Upper lobe of left lung (tissue), 6 donors: ENCODE data around the gene AIFM3. TPM values are rescaled to one million over a fixed set of nuclear protein-coding genes. Genes with fewer than 3 reads are reported as not detected.
"Not testable (repeated sequence)": the region's sequence is repeated elsewhere in the genome, so short reads cannot be mapped to it uniquely, and the experiment has no call there.

Source experiments
- ATAC-seq, 2 donors: fragments of 200-7000 bp; cut with Tn5 transposase; one replicate each; pipeline ENCODE4 v1.9.1; 2022; ENCODE audit warnings: mild to moderate bottlenecking in 2 of 2, moderate library complexity in 2 of 2; ENCODE audit not compliant: low FRiP score in 2 of 2
- DNase-seq, 2 donors: peaks; one replicate each; pipeline ENCODE4 v3.0.0-alpha.2; 2019 to 2020
- H3K27ac ChIP-seq, 4 donors: fragments of 200-600 bp; sonication (generic); one replicate each; pipeline ENCODE4 v1.5.1; 2016 to 2019
- H3K27me3 ChIP-seq, 4 donors: fragments of 200-600 bp; sonication (generic); one replicate each; pipeline ENCODE4 v1.5.1; 2017 to 2019
- H3K36me3 ChIP-seq, 4 donors: fragments of 200-600 bp; sonication (generic); one replicate each; pipeline ENCODE4 v1.5.1; 2016 to 2019
- H3K4me1 ChIP-seq, 4 donors: fragments of 200-600 bp; sonication (generic); one replicate each; pipeline ENCODE4 v1.5.1; 2018 to 2019
- H3K4me3 ChIP-seq, 4 donors: fragments of 200-600 bp; sonication (generic); one replicate each; pipeline ENCODE4 v1.5.1; 2017 to 2019; ENCODE audit warnings: mild to moderate bottlenecking in 2 of 4, moderate library complexity in 1 of 4
- H3K9me3 ChIP-seq, 4 donors: fragments of 200-600 bp; sonication (generic); one replicate each; pipeline ENCODE4 v1.5.1; 2018 to 2019
- EP300 ChIP-seq, 4 donors: sonication (generic); formaldehyde crosslinking; IDR thresholded peaks; one replicate each; pipeline ENCODE4 v1.5.1; 2017; ENCODE audit warnings: antibody characterized with exemption in 4 of 4, control low read depth in 2 of 4
- POLR2A ChIP-seq, 4 donors: fragments of 450-650 bp; IDR thresholded peaks; one replicate each; pipeline ENCODE4 v1.5.1; 2016 to 2017; ENCODE audit warnings: antibody characterized with exemption in 4 of 4, mild to moderate bottlenecking in 2 of 4
- POLR2AphosphoS5 ChIP-seq, 2 donors: sonication (generic); formaldehyde crosslinking; IDR thresholded peaks; one replicate each; pipeline ENCODE4 v1.5.1; 2017; ENCODE audit warnings: antibody characterized with exemption in 2 of 2
- WGBS, 2 donors: methylation state at CpG; one replicate each; pipeline ENCODE4 v1.1.5; 2017 to 2018; 5-methylcytosine and 5-hydroxymethylcytosine counted together
- total RNA-seq, 6 donors: library from RNA; depleted of rRNA in 4 of 6; stranded (reverse); fragments of >200 nt in 4 of 6; gene quantifications; one replicate each; pipeline versions ENCODE4 v1.1.0 to v1.2.1, GENCODE V29; 2016 to 2021
- TF ChIP-seq, protein P1 (sequence below), 6 experiments: fragments of 450-650 bp in 4 of 6; fragments of 200-600 bp in 2 of 6; sonication (generic) in 2 of 6; IDR thresholded peaks; one replicate each; pipeline ENCODE4 v1.5.1; 2016 to 2019; ENCODE audit warnings: antibody characterized with exemption in 6 of 6
- donor health status: DM: no; HTN: no; CAD: no; lungs with moderate emphysema.
- donor health status: DM: no; HTN: yes; CAD: no; lungs with severe emphysema.

The AIFM3 gene
- total RNA-seq, 6 donors from 2014 or later = 4.7 to 9.4 (median 6.6) TPM

DNA sequence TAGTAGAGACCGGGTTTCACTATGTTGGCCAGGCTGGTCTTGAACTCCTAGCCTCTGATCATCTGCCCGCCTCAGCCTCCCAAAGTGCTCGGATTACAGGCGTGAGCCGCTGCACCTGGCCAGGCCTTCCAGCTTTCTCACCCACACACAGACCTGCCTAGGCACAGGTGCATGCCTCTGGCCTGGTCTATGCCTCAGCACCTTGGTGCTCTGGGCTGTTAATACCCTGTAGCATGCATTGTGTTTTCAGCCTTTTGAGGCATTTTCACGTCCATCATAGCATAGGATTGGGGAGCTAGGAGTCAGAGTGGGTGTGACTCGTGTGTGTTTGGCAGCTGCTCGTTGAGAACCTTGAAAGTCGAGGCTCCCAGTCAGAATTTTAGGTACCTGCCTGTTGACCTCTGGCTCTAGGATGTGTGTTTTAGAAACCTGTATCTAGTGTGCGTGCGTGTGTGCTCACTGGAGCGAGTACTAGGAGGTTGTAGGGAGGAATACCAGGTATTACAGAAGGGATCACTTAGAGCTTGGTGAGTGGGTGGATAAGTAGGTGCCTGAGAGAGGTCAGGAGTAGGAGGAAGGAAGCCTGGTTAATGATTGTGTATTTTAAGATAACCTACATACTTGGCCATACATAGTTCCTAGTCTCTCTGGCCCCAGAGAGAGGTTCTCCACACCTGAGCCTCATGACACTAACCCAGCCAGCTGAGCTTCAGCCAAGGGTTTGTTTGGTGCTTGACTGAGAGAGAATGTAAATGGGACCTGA lies 29.8 kb upstream of the AIFM3 start:
- H3K9me3 ChIP-seq = no peaks in the 10 kb centered on the region
- 69 to 73% methylated on average over 12 of the region's 12 CpGs for WGBS, 2 donors
- TF ChIP-seq, protein P1, sequence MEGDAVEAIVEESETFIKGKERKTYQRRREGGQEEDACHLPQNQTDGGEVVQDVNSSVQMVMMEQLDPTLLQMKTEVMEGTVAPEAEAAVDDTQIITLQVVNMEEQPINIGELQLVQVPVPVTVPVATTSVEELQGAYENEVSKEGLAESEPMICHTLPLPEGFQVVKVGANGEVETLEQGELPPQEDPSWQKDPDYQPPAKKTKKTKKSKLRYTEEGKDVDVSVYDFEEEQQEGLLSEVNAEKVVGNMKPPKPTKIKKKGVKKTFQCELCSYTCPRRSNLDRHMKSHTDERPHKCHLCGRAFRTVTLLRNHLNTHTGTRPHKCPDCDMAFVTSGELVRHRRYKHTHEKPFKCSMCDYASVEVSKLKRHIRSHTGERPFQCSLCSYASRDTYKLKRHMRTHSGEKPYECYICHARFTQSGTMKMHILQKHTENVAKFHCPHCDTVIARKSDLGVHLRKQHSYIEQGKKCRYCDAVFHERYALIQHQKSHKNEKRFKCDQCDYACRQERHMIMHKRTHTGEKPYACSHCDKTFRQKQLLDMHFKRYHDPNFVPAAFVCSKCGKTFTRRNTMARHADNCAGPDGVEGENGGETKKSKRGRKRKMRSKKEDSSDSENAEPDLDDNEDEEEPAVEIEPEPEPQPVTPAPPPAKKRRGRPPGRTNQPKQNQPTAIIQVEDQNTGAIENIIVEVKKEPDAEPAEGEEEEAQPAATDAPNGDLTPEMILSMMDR (IDR thresholded peaks at IDR 0.05) = no peak
- no peak for TF ChIP-seq POLR2AphosphoS5 (IDR thresholded peaks at IDR 0.05)
- peak in 2 of 4 donors; percentile 40 to 71 for TF ChIP-seq EP300 (IDR thresholded peaks at IDR 0.05)
- DNase-seq (peak; percentile 33 to 76), ATAC-seq (peak; percentile 71 to 95)
- peak overlapping the region in 2 of 4 donors; percentile 27 to 30 for H3K27ac ChIP-seq
- peaks cover 7 to 40% (median 21%) of the 10 kb centered on the region in 4 donors for H3K36me3 ChIP-seq
- H3K27me3 ChIP-seq = no peaks in the 10 kb centered on the region
- peaks cover 38 to 61% (median 51%) of the 10 kb centered on the region in 4 donors for H3K4me1 ChIP-seq
- H3K4me3 ChIP-seq = no peak overlapping the region

DNA sequence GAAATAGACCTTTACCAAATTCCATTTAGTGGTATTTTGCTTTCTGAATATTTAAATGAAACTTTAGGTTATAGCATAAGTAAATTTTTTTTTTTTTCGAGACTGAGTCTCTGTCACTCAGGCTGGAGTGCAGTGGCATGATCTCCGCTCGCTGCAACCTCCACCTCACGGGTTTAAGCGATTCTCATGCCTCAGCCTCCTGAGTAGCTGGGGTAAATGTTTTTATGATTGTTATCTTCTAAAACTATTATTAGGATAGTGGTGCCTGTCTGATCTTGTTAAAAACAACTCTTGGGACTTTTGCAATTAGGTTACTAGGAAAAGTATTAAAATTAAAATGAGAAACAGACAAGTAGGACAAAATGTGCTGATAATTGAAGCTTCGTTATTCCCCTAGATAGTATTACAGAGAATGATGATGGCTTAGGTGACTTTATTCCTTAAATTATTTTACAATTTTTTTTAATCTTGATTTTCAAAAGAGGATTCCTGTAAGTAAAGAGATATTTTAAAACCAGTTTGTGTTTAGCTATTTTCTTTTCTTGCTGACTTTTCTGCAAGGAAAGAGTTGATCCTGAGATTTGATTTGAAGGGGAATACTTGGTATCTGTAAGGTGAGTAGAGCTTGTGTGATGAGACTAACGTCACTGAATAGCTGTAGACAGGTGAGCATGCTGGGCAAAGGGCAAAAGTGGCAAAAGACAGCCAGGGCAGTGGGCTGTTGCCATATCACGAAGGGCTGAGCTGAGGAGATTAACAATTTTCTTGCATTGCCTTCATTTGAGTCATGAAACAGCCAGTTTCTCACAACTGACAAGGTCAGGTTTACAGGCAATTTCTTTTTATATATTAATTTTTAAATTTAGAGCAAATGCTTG lies 29.0 kb upstream of the AIFM3 start:
- Histone ChIP-seq H3K4me1 (peaks cover 38 to 65% (median 50%) of the 10 kb centered on the region in 4 donors), H3K27ac (peak overlapping the region in 2 of 4 donors; percentile 3 to 30)

DNA sequence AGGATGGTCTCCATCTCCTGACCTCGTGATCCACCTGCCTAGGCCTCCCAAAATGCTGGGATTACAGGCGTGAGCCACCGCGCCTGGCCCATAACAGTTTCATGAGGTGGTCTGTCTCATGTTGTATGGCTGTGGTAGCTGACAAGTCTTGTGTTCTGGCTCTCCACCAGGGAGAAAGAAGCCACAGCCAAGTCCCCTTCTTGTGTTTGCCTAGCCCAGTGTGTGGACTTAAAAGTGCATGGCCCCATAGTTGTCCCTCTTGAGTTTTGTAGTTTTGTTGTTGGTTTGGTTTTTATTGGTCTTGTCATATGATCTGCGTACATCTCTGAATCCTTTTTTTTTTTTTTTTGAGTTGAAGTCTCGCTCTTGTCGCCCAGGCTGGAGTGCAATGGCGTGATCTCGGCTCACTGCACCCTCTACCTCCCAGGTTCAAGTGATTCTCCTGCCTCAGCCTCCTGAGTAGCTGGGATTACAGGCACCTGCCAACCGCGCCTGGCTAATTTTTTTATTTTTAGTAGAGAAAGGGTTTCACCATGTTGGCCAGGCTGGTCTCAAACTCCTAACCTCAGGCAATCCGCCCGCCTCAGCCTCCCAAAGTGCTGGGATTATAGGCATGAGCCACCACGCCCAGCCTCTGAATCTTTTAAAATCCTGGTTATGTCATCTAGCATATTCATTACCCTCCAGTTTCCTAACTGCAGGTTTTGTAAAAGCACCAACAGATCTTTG lies 27.4 kb upstream of the AIFM3 start:
- ATAC-seq, H3K4me3 ChIP-seq, H3K9me3 ChIP-seq, DNase-seq, H3K27me3 ChIP-seq: not testable (repeated sequence)
- 83 to 93% methylated on average over 14 of the region's 14 CpGs for WGBS, 2 donors
- Histone ChIP-seq H3K36me3 (peaks cover 0 to 29% (median 13%) of the 10 kb centered on the region in 4 donors), H3K4me1 (peaks cover 38 to 69% (median 52%) of the 10 kb centered on the region in 4 donors), H3K27ac (peak overlapping the region in 1 of 4 donors; percentile 6)

More for the DNA sequence above, 29.0 kb upstream of the AIFM3 start:
- Histone ChIP-seq H3K36me3 (peaks cover 7 to 40% (median 21%) of the 10 kb centered on the region in 4 donors), H3K27me3 (no peaks in the 10 kb centered on the region), H3K4me3 (no peak overlapping the region), H3K9me3 (no peaks in the 10 kb centered on the region)
- TF ChIP-seq POLR2A (IDR thresholded peaks at IDR 0.05) (no peak), EP300 (IDR thresholded peaks at IDR 0.05) (no peak), POLR2AphosphoS5 (IDR thresholded peaks at IDR 0.05) (no peak)
- TF ChIP-seq, protein P1 (IDR thresholded peaks at IDR 0.05) = no peak
- ATAC-seq = peak in 1 of 2 donors; percentile 19
- DNase-seq = no peak
- WGBS, 2 donors = 68 to 73% methylated on average over 8 of the region's 8 CpGs

DNA sequence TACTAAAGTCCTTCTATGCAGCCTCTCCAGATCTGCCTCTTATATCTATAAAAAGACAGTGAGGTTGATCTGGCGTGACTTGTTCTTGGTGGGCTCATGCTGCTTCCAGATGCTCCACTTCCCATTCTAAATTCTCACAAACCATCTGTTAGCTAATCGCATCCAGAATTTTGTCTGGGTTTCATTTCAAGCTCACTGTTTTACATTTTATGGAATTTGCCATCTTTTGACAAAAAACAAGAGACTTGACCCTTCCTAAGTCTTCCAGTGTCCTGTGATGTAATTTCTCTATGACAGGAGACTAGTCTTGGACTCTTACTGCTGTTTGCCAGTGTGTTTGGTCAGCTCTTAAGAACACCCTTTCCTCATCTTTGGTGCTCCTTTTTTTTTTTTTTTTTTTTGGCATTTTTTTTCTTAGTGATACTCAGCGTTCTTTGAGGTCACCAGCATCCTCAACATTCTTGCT lies 26.8 kb upstream of the AIFM3 start:
- Histone ChIP-seq H3K9me3 (no peaks in the 10 kb centered on the region), H3K27me3 (no peaks in the 10 kb centered on the region), H3K27ac (peak overlapping the region in 1 of 4 donors; percentile 6), H3K4me1 (peaks cover 43 to 72% (median 58%) of the 10 kb centered on the region in 4 donors), H3K4me3 (no peak overlapping the region), H3K36me3 (peaks cover 0 to 23% (median 8%) of the 10 kb centered on the region in 4 donors)
- ATAC-seq (no peak), DNase-seq (no peak)
- 72 to 73% methylated on average over 3 of the region's 3 CpGs for WGBS, 2 donors
- TF ChIP-seq, protein P1 (IDR thresholded peaks at IDR 0.05) = no peak
- TF ChIP-seq POLR2AphosphoS5 (IDR thresholded peaks at IDR 0.05) = no peak
